Panc1 (cell line): ENCODE results near the gene MYB. TPM values are rescaled to one million over a fixed set of nuclear protein-coding genes. Genes with fewer than 3 reads are reported as not detected.

Experiments used
- ATAC-seq: fragments of 200-7000 bp; cut with Tn5 transposase; 2 replicates; pipeline ENCODE4 v1.9.1; 2020; ENCODE audit warnings: mild to moderate bottlenecking, moderate library complexity
- BruUV-seq: library from RNA; stranded (reverse); fragments of 400-500 nt; replicated peaks from 2 replicates; lab custom pipeline; 2021; lab: Mats Ljungman, UMichigan
- CTCF ChIA-PET: fragments of 300-600 bp; sonication (Branson Sonifier 250); formaldehyde crosslinking; loops from one replicate; lab custom pipeline; 2022; ENCODE audit warnings: antibody characterized with exemption; lab: Charles Lee
- POLR2A ChIA-PET: fragments of 300-600 bp; sonication (Branson Sonifier 250); formaldehyde crosslinking; loops from one replicate; lab custom pipeline; 2022; ENCODE audit warnings: antibody characterized with exemption; lab: Charles Lee
- DNase-seq: peaks from one replicate; pipeline ENCODE4 v3.0.0-alpha.2; 2010; ENCODE audit warnings: low read depth, low spot score
- H3K27ac ChIP-seq: 2 replicates; pipeline ENCODE4 v1.5.1; 2011; ENCODE audit warnings: mild to moderate bottlenecking, low read length, inconsistent platforms
- H3K27me3 ChIP-seq: fragments of 200-500 bp; sonication (Bioruptor generic); 2 replicates; pipeline ENCODE4 v1.6.0; 2014; ENCODE audit warnings: low read length, inconsistent platforms; ENCODE audit not compliant: control insufficient read depth, insufficient read depth
- H3K36me3 ChIP-seq: fragments of 200-500 bp; sonication (Bioruptor generic); 2 replicates; pipeline ENCODE4 v1.5.1; 2014; ENCODE audit warnings: inconsistent platforms, mild to moderate bottlenecking, low read length, moderate library complexity; ENCODE audit not compliant: control insufficient read depth, insufficient read depth
- H3K4me1 ChIP-seq: 2 replicates; pipeline ENCODE4 v1.5.1; 2011; ENCODE audit warnings: inconsistent platforms, mild to moderate bottlenecking, low read length, moderate library complexity; ENCODE audit not compliant: control insufficient read depth, insufficient read depth
- H3K4me3 ChIP-seq, 2 experiments: 2 replicates each; pipeline ENCODE4 v1.5.1; 2011 to 2012; ENCODE audit warnings: low read depth in 2 of 2, low read length in 2 of 2, mild to moderate bottlenecking in 2 of 2, inconsistent platforms in 1 of 2, moderate library complexity in 1 of 2
- H3K9me3 ChIP-seq: fragments of 200-500 bp; sonication (Bioruptor generic); 2 replicates; pipeline ENCODE4 v1.5.1; 2014; ENCODE audit warnings: low read depth, mild to moderate bottlenecking, inconsistent platforms, low read length, moderate library complexity; ENCODE audit not compliant: control insufficient read depth, insufficient read depth
- CTCF ChIP-seq: fragments of 450-650 bp; IDR thresholded peaks from 2 replicates; pipeline ENCODE4 v1.5.1; 2017; ENCODE audit warnings: mild to moderate bottlenecking
- POLR2AphosphoS5 ChIP-seq: IDR thresholded peaks from 2 replicates; pipeline ENCODE4 v1.6.1; 2012; ENCODE audit warnings: mild to moderate bottlenecking, low read depth, low read length, moderate library complexity
- REST ChIP-seq, 2 experiments: IDR thresholded peaks; 2 replicates each; pipeline ENCODE4 v1.6.1; 2011 to 2012; ENCODE audit warnings: low read depth in 2 of 2, control low read depth in 1 of 2, low read length in 1 of 2, mild to moderate bottlenecking in 1 of 2, moderate library complexity in 1 of 2; ENCODE audit not compliant: insufficient read depth in 1 of 2
- SIN3A ChIP-seq: IDR thresholded peaks from 2 replicates; pipeline ENCODE4 v1.6.1; 2012; ENCODE audit warnings: low read depth, mild to moderate bottlenecking, low read length, moderate library complexity, borderline replicate concordance; ENCODE audit not compliant: insufficient read depth
- TCF7L2 ChIP-seq: IDR thresholded peaks from 2 replicates; pipeline ENCODE4 v1.6.1; 2011; ENCODE audit warnings: mild to moderate bottlenecking, low read depth, low read length, inconsistent platforms
- in situ Hi-C: cut with HindIII; loops from 2 replicates; pipeline ENCODE4 v1.10.0; 2016; ENCODE audit warnings: low sequenced_read_pairs, low pct_unique_long_range_greater_than_20kb
- intact Hi-C: fragments of 100-400 bp; cut with micrococcal nuclease; formaldehyde crosslinking; loops from one replicate; pipeline ENCODE4 v1.10.0; 2022; ENCODE audit not compliant: unreplicated experiment
- total RNA-seq: library from RNA; stranded (reverse); gene quantifications from one replicate; pipeline ENCODE4 v1.2.1, GENCODE V29; 2021; ENCODE audit not compliant: unreplicated experiment

The MYB gene
- total RNA-seq, 1 experiment from 2014 or later, result 1.3 TPM

- DNase-seq (no peak), ATAC-seq (no peak)
- TF ChIP-seq SIN3A (no peak), REST (IDR thresholded peaks at IDR 0.05; ENCODE audit: insufficient read depth in 1 of 2, low read depth in 2 of 2, low read length in 1 of 2) (no peak), TCF7L2 (no peak), CTCF (no peak), POLR2AphosphoS5 (no peak)
- Histone ChIP-seq H3K27me3 (peaks cover 4% of the 10 kb centered on the region; the same call in 1 of the 2 replicates), H3K4me1 (no peaks in the 10 kb centered on the region), H3K9me3 (no peaks in the 10 kb centered on the region), H3K4me3 (no peak overlapping the region), H3K36me3 (no peaks in the 10 kb centered on the region), H3K27ac (no peak overlapping the region)
- intact Hi-C loops, result no loop called here
- no TSS peak for BruUV-seq
- CTCF ChIA-PET, result no interaction called here
- POLR2A ChIA-PET, result no interaction called here
- in situ Hi-C loops, result no loop called here
Measured at GRCh38 chr6:135219346-135219745, 38.2 kb downstream of the MYB start.

- ATAC-seq (no peak), DNase-seq (no peak)
- Histone ChIP-seq H3K4me3 (no peak overlapping the region), H3K27ac (no peak overlapping the region), H3K27me3 (peaks cover 4% of the 10 kb centered on the region; the same call in 1 of the 2 replicates), H3K9me3 (no peaks in the 10 kb centered on the region), H3K36me3 (no peaks in the 10 kb centered on the region), H3K4me1 (no peaks in the 10 kb centered on the region)
- TF ChIP-seq CTCF, result no peak
- no peak for TF ChIP-seq SIN3A
- no peak for TF ChIP-seq POLR2AphosphoS5
- no peak for TF ChIP-seq TCF7L2
- no peak for TF ChIP-seq REST (IDR thresholded peaks at IDR 0.05; ENCODE audit: insufficient read depth in 1 of 2, low read depth in 2 of 2, low read length in 1 of 2)
- in situ Hi-C loops, result no loop called here
- ChIA-PET CTCF (interaction anchor here (0.7 kb wide), 1 partner anchor 31 kb away, joined by 3 read pairs; no protein-coding TSS in a partner anchor), POLR2A (no interaction called here)
- intact Hi-C loops, result no loop called here
- no TSS peak for BruUV-seq
Measured at GRCh38 chr6:135221042-135221441, 39.9 kb downstream of the MYB start.
